ENCODE results near the gene SYNJ2. TPM values are rescaled to one million over a fixed set of nuclear protein-coding genes. Genes with fewer than 3 reads are reported as not detected.

Gene SYNJ2
- total and polyA plus RNA-seq, 11 donors, result 7.5 to 27.0 (median 18.2) TPM

GRCh38 chr6:158003910-158004700, 22.4 kb downstream of the SYNJ2 start:
- H3K4me3 ChIP-seq, result no peak overlapping the region
- 74 to 86% (median 82%) methylated on average over 10 of the region's 10 CpGs for WGBS, 4 donors
- TF ChIP-seq CTCF (IDR thresholded peaks at IDR 0.05), result no peak
- TF ChIP-seq POLR2A (IDR thresholded peaks at IDR 0.05), result no peak

DNA sequence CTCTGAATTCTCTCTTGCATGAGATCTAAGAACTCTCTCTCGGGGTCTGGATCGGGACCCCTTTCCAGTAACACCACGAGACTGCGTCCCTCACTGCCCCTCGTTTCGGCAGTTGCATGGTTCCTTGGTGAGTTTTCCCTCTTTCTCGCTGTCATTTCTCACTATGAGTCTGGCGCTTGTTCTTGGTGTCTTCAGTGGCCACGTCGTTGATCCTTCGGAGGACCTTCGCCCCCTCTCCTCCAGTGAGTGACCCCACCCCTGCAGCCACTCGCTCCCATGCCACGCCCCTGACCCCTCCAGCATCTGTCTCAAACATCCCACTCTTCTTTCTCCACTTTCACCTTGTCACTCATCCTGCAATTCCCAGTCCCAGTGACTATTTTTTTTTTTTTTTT, 23.0 kb downstream of the SYNJ2 start:
- ATAC-seq (no peak), DNase-seq (no peak)
- Histone ChIP-seq H3K4me1 (peaks cover 13 to 65% (median 53%) of the 10 kb centered on the region in 12 donors), H3K27me3 (no peaks in the 10 kb centered on the region), H3K9me3 (no peaks in the 10 kb centered on the region), H3K4me3 (no peak overlapping the region), H3K36me3 (no peaks in the 10 kb centered on the region), H3K27ac (peak overlapping the region in 10 of 12 donors; percentile 59 to 92 (median 81))
- TF ChIP-seq POLR2A (IDR thresholded peaks at IDR 0.05) (no peak), CTCF (IDR thresholded peaks at IDR 0.05) (no peak)
- WGBS, 4 donors, result 95 to 98% (median 97%) methylated on average over 14 of the region's 14 CpGs
- intact Hi-C loops (cut with DNase I), result loop anchor here in 1 of 10 donors (5.0 kb wide), 1 partner anchor 38 kb away; no protein-coding TSS in a partner anchor

More at GRCh38 chr6:158003910-158004700, 22.4 kb downstream of the SYNJ2 start:
- DNase-seq (no peak), ATAC-seq (peak in 2 of 4 donors; percentile 5 to 28)
- peaks cover 11 to 65% (median 50%) of the 10 kb centered on the region in 12 donors for H3K4me1 ChIP-seq
- no peaks in the 10 kb centered on the region for H3K36me3 ChIP-seq
- peak overlapping the region; percentile 41 to 92 (median 80) for H3K27ac ChIP-seq
- no peaks in the 10 kb centered on the region for H3K9me3 ChIP-seq
- intact Hi-C loops (cut with DNase I), result no loop called here
- H3K27me3 ChIP-seq, result no peaks in the 10 kb centered on the region

DNA sequence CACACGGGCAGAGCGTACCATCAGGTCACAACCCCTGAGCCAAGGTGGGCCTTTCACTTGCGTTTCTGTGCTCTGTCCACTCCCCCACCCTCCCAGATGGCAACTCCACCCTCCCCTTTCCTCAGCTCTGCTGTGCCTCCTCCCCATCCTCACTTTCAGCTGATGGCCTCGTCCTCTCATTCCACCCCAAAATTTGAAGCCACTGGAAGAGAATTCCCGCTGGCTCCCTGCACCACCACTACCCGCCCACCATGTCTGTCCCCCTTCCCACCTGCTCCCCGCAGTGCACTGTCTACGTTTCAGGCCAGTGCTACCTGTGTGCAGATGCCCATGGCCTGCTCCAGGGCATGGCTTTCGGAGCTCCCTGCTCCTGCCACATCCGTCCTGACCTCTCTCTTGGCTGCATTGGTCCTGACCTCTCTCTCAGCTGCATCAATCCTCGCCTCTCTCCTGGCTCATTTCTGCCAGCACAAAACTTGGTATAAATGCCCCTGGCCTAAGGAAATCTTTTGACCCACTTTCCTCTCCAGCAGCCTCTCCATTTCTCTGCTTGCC, 24.0 kb downstream of the SYNJ2 start:
- Histone ChIP-seq H3K27me3 (no peaks in the 10 kb centered on the region), H3K4me3 (no peak overlapping the region), H3K36me3 (no peaks in the 10 kb centered on the region), H3K9me3 (no peaks in the 10 kb centered on the region), H3K4me1 (peaks cover 16 to 65% (median 54%) of the 10 kb centered on the region in 12 donors), H3K27ac (no peak overlapping the region)
- ATAC-seq, result no peak
- TF ChIP-seq POLR2A (IDR thresholded peaks at IDR 0.05) (no peak), CTCF (IDR thresholded peaks at IDR 0.05) (no peak)
- DNase-seq, result no peak
- 92 to 94% (median 93%) methylated on average over 11 of the region's 11 CpGs for WGBS, 4 donors
- intact Hi-C loops (cut with DNase I), result loop anchor here in 1 of 10 donors (5.0 kb wide), 1 partner anchor 37 kb away; no protein-coding TSS in a partner anchor

DNA sequence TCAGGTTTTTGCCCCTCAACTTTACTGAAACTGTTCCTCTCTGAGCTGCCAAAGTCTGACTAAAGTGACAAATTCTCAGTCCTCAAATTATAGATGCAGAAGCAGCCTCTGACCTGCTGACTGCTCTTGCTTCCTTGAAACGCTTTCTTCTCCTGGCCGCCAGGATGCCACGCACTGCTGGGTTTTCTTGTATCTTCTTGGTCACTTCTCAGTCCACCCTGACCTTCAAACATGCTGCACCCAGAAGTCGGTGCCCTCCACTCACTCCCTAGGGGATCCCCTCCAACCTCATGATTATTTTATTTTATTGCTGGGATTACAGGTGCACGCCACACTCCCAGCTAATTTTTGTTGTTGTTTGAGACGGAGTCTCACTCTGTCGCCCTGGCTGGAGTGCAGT, 24.7 kb downstream of the SYNJ2 start:
- intact Hi-C loops (cut with DNase I), result loop anchor here in 1 of 10 donors (5.0 kb wide), 1 partner anchor 36 kb away; no protein-coding TSS in a partner anchor
- no peaks in the 10 kb centered on the region for H3K9me3 ChIP-seq
- H3K4me1 ChIP-seq, result peaks cover 16 to 64% (median 52%) of the 10 kb centered on the region in 12 donors
- H3K4me3 ChIP-seq, result no peak overlapping the region
- TF ChIP-seq POLR2A (IDR thresholded peaks at IDR 0.05) (no peak), CTCF (IDR thresholded peaks at IDR 0.05) (no peak)
- ATAC-seq, result no peak
- no peaks in the 10 kb centered on the region for H3K36me3 ChIP-seq
- WGBS, 4 donors, result 93 to 96% (median 95%) methylated on average over 7 of the region's 7 CpGs
- DNase-seq, result no peak
- no peaks in the 10 kb centered on the region for H3K27me3 ChIP-seq
- H3K27ac ChIP-seq, result no peak overlapping the region

Data from heart left ventricle (tissue), 16 donors.